Measurements from ENCODE around the gene DDX60.

DDX60 gene

GRCh38 chr4:168263039-168263438 is 55.5 kb downstream of the DDX60 start:
- Histone ChIP-seq H4K20me1 (ENCODE audit: low read depth, low read length) (no peaks in the 10 kb centered on the region), H3K4me2 (ENCODE audit: low read depth, low read length, poor library complexity, severe bottlenecking) (no peak overlapping the region), H3F3A (ENCODE audit: insufficient read depth) (no peaks in the 10 kb centered on the region), H3K27me3 (ENCODE audit: low read length) (no peaks in the 10 kb centered on the region), H3K27ac (ENCODE audit: low read depth, low read length) (no peak overlapping the region), H3K36me3 (ENCODE audit: low read length) (no peaks in the 10 kb centered on the region), H2AFZ (ENCODE audit: low read depth, low read length, severe bottlenecking) (no peak overlapping the region), H3K9me2 (replicated peaks; ENCODE audit: insufficient read depth, low read length) (no peaks in the 10 kb centered on the region), H3K9me3 (ENCODE audit: insufficient read depth, low read length) (no peaks in the 10 kb centered on the region), H3K9ac (ENCODE audit: low read length) (no peak overlapping the region), H3K79me2 (ENCODE audit: insufficient read depth, low read length) (no peaks in the 10 kb centered on the region), H3K4me3 (ENCODE audit: insufficient read depth, low read length, poor library complexity, severe bottlenecking) (no peak overlapping the region)
- TF ChIP-seq, protein P1, sequence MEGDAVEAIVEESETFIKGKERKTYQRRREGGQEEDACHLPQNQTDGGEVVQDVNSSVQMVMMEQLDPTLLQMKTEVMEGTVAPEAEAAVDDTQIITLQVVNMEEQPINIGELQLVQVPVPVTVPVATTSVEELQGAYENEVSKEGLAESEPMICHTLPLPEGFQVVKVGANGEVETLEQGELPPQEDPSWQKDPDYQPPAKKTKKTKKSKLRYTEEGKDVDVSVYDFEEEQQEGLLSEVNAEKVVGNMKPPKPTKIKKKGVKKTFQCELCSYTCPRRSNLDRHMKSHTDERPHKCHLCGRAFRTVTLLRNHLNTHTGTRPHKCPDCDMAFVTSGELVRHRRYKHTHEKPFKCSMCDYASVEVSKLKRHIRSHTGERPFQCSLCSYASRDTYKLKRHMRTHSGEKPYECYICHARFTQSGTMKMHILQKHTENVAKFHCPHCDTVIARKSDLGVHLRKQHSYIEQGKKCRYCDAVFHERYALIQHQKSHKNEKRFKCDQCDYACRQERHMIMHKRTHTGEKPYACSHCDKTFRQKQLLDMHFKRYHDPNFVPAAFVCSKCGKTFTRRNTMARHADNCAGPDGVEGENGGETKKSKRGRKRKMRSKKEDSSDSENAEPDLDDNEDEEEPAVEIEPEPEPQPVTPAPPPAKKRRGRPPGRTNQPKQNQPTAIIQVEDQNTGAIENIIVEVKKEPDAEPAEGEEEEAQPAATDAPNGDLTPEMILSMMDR (IDR thresholded peaks at IDR 0.05; ENCODE audit: insufficient read depth, low read length, poor library complexity, severe bottlenecking): no peak
- TF ChIP-seq EZH2phosphoT487 (conservative IDR thresholded peaks at IDR 0.05; ENCODE audit: low read length): no peak

- Histone ChIP-seq H3K36me3 (ENCODE audit: low read length) (no peaks in the 10 kb centered on the region), H3K27me3 (ENCODE audit: low read length) (no peaks in the 10 kb centered on the region), H4K20me1 (ENCODE audit: low read depth, low read length) (no peaks in the 10 kb centered on the region), H3F3A (ENCODE audit: insufficient read depth) (no peaks in the 10 kb centered on the region), H3K4me2 (ENCODE audit: low read depth, low read length, poor library complexity, severe bottlenecking) (no peak overlapping the region), H3K79me2 (ENCODE audit: insufficient read depth, low read length) (no peaks in the 10 kb centered on the region), H3K9ac (ENCODE audit: low read length) (no peak overlapping the region), H3K4me3 (ENCODE audit: insufficient read depth, low read length, poor library complexity, severe bottlenecking) (no peak overlapping the region), H2AFZ (ENCODE audit: low read depth, low read length, severe bottlenecking) (no peak overlapping the region), H3K9me3 (ENCODE audit: insufficient read depth, low read length) (no peaks in the 10 kb centered on the region), H3K27ac (ENCODE audit: low read depth, low read length) (no peak overlapping the region), H3K9me2 (replicated peaks; ENCODE audit: insufficient read depth, low read length) (no peaks in the 10 kb centered on the region)
- no peak for TF ChIP-seq EZH2phosphoT487 (conservative IDR thresholded peaks at IDR 0.05; ENCODE audit: low read length)
- TF ChIP-seq, protein P1 (IDR thresholded peaks at IDR 0.05; ENCODE audit: insufficient read depth, low read length, poor library complexity, severe bottlenecking): no peak
These were observed 59.5 kb downstream of the DDX60 start for GRCh38 chr4:168259096-168259495.

DNA sequence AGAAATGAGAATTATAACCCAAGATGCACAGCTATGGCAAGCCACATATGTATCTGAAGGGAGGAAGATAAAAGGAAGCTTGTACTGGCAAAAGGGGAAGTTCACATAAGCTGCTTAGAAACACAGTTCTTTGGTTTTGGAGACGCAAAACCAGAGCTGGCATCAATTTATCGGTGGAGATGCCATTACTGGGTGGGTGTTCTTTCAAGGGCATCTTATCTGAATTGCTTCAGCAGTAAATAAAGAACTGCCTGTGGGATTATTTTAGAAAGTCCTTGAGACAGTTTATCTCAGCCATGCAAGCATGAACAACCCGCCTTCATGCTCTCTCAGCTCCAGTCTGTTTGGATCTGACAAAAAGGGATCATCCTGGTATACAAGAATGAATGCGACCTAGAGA is 60.8 kb downstream of the DDX60 start:
- TF ChIP-seq, protein P1 (IDR thresholded peaks at IDR 0.05; ENCODE audit: insufficient read depth, low read length, poor library complexity, severe bottlenecking): no peak
- TF ChIP-seq EZH2phosphoT487 (conservative IDR thresholded peaks at IDR 0.05; ENCODE audit: low read length): no peak
- no peak overlapping the region for H3K4me2 ChIP-seq (ENCODE audit: low read depth, low read length, poor library complexity, severe bottlenecking)
- H4K20me1 ChIP-seq (ENCODE audit: low read depth, low read length): no peaks in the 10 kb centered on the region
- H3K79me2 ChIP-seq (ENCODE audit: insufficient read depth, low read length): no peaks in the 10 kb centered on the region
- H3K36me3 ChIP-seq (ENCODE audit: low read length): no peaks in the 10 kb centered on the region
- H3K9me3 ChIP-seq (ENCODE audit: insufficient read depth, low read length): no peaks in the 10 kb centered on the region
- H3K9ac ChIP-seq (ENCODE audit: low read length): no peak overlapping the region
- H3K27me3 ChIP-seq (ENCODE audit: low read length): no peaks in the 10 kb centered on the region
- H3F3A ChIP-seq (ENCODE audit: insufficient read depth): no peaks in the 10 kb centered on the region
- H3K27ac ChIP-seq (ENCODE audit: low read depth, low read length): no peak overlapping the region
- no peak overlapping the region for H3K4me3 ChIP-seq (ENCODE audit: insufficient read depth, low read length, poor library complexity, severe bottlenecking)
- no peak overlapping the region for H2AFZ ChIP-seq (ENCODE audit: low read depth, low read length, severe bottlenecking)
- no peaks in the 10 kb centered on the region for H3K9me2 ChIP-seq (replicated peaks; ENCODE audit: insufficient read depth, low read length)
